B cell (primary cell): ENCODE measurements around the gene LRRK2.

Source experiments
- CTCF ChIP-seq: fragments of 200-600 bp; IDR thresholded peaks from one replicate; pipeline ENCODE4 v1.8.0; 2022; ENCODE audit warnings: antibody characterized with exemption, mild to moderate bottlenecking
- EZH2 ChIP-seq: IDR thresholded peaks from 2 replicates; pipeline ENCODE4 v1.6.1; 2012; ENCODE audit warnings: borderline replicate concordance, low read depth, mild to moderate bottlenecking, moderate library complexity, low read length; ENCODE audit not compliant: insufficient read depth, poor library complexity, severe bottlenecking

- TF ChIP-seq CTCF, result no peak
- no peak for TF ChIP-seq EZH2
Observed at GRCh38 chr12:40212566-40212965, 12.2 kb upstream of the LRRK2 start.
